D341Med (cell line): Measurements from ENCODE around the gene SMPD3.

Source experiments
- DNase-seq: peaks from one replicate; pipeline ENCODE4 v3.0.0; 2012; ENCODE audit warnings: low spot score

Gene SMPD3

DNA sequence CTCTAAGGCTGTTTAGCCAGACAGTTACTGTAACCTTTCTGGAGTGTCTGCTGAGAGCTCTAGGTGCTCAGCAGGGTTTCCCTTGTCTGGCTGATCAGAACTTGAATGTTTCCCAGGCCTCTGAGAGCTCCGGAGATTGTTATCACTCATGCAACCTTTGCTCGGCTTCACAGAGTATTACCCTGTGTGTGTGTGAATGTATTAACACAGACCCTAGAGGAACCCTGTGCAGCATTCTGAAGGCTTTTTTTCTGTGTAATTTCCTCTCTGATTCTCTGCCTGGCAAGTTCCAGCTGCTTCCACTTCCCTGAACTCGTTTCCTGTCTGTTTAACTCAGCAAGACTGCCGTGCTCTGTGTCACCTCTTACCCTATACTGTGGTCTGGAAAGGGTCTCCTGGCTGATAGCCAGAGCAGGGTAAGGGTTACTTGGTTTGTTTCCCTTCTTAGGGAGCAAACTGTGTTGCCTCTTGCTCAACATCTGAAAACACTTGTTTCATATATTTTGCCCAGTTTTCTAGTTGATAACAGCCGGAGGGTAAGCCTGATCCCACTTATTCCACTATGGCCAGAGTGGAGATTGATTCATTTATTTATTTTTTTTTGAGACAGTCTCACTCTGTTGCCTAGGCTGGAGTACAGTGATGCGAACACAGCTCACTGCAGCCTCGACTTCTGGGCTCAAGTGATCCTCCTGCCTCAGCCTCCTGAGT is 115.7 kb downstream of the SMPD3 start:
- no peak for DNase-seq

- DNase-seq, result no peak
These were observed 116.4 kb downstream of the SMPD3 start for GRCh38 chr16:68331879-68332410.

GRCh38 chr16:68328860-68329390 is 119.4 kb downstream of the SMPD3 start:
- no peak for DNase-seq

DNA sequence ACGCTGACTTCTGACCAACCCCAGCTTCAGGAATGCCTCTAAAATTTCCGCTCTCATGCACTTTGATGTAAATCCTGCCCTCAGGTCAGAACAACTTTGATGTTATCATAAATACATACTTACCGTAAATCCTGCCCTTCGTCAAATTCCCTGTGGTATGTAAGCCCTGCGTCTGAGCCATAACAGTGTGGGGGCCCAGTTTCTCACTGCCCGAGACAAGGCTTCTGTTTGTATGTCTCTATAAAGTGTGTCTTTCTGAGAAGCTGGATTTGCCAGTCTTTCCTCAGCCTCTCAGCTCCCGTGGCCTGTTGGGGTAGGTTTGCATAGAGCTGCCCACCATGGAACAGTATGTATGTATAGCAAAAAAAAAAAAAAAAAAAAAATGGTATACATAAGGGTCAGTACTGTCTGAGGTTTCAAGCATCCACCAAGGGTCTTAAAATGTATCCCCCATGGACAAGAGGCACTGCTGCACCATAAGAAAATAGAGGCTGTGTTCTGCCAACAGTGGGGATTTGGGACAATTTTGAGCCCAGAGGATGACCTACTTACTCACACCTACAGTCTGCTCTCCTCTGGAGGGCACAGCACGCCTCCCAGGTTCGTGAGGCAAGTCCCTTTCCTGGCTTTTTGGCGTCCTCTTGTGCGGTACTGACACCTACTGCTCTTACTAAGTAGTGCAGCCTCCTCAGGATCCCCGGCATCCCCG is 120.0 kb downstream of the SMPD3 start:
- DNase-seq, result peak; percentile 90

- DNase-seq, result no peak
These were observed 123.4 kb downstream of the SMPD3 start for GRCh38 chr16:68324780-68325357.

DNA sequence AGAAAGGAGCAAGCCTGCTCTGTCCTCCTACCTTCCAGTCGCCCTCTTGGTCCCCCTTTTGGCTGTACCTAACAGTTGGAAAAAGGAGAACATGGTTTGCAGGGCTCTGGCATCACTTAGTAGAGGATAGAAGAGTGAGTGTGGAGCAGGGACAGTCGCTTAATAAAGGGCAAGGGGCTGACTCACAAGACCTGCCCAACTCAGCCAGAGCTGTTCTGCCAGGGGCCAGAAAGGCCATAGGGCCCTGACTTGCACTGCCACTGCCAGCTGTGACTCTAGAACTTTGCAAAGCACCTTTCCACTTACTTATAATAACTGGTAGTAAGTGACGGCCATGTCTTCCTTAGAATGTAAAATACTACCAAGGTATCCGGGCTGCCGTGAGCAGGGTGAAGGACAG is 124.0 kb downstream of the SMPD3 start:
- no peak for DNase-seq

DNA sequence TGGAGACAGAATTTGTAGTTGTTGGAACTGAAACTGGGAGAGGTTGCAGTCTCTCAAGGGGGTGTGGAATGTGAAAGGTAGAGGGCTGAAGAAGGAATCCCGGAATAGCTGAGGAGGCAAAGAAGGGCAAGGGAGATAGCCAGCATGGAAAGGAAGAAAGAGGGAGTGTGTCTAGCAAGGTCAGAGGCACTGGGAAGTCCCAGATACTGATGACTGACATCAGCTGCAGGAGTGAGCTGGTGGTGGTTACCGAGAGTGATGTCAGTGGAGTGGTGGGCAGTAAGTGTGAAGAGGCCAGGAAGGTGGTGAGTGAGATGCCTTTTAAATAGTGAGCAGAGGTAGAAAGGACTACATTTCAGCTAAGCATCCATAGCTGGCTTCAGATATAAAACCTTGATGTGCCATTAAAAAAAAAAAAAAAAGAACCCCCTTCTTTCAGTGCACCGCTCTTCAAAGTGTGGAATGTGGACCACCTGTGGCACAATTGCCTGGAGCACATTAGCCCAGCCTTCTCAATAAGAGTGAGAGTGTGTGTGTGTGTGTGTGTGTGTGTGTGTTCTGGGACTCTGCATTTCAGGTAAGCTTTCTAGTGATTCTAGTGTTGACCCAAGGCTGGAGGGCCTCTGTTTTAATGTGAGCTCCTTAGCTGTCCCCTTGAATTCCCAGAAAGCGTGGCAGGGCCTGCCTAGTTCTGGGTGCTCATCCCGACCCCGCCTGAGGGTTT is 129.0 kb downstream of the SMPD3 start:
- DNase-seq, result no peak

GRCh38 chr16:68313116-68313515 is 135.2 kb downstream of the SMPD3 start:
- DNase-seq, result no peak

DNA sequence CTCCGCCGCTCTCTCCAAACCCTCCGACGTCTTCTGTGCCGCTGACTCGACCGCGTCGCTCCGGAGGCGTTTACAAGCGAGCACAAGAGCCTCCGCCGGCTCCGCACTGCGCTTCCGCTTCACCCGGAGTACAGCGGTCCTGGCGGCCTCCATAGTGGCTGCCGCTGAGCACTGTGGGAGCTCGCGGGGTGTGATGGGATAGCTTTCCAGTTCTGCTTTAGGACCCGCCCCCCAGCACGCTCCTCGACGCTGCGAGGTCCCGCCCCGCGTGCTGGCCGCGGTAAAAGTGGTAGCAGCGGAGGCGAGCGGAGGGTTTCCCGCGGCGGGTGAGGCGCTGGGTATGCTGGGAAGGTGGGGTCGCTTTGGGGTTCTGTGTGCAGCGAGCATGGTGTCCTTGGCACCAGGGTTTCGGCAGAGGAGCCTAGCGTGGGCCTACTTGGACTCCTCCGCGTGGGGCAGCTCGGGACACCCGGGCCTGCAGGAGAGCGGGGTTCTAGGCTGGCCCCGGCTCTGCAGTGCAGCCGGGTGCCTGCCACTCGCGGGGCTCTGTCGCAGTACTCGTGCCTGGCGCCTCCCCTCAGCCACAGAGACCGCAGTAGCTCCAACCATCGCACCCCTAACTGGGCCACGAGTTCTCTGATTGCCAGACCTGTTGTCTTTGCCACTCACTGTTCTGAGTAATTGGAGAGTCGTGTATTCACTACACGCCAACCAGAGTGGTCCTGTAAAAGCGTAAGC is 137.4 kb downstream of the SMPD3 start, which contains the start of the genes PRMT7 and SLC7A6OS:
Gene PRMT7 (plus strand): TSS at position 246 of the 738 bp plus-strand sequence. CDS start 4,961 bp downstream, outside the sequence.
Gene SLC7A6OS (minus strand): TSS at position 173 of the 738 bp plus-strand sequence. CDS start 20 bp downstream, at position 153.
- DNase-seq, result peak; percentile 95

DNA sequence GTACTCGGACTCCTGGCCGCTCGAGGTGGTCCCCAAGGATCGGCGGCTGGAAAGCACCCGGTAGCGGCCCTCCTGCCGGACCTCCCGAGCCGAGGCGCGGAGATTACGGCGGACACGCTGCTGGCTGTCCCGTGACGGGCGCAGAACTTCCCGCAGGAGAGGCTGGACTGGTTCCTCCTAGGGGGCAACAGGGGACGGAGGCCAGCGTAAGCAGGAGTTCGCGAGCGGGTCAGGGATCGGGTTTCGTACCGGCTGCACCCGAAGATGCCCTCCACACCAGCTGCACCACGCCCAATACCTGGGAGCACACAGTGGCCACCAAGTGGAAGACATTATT is 137.9 kb downstream of the SMPD3 start:
- no peak for DNase-seq

DNA sequence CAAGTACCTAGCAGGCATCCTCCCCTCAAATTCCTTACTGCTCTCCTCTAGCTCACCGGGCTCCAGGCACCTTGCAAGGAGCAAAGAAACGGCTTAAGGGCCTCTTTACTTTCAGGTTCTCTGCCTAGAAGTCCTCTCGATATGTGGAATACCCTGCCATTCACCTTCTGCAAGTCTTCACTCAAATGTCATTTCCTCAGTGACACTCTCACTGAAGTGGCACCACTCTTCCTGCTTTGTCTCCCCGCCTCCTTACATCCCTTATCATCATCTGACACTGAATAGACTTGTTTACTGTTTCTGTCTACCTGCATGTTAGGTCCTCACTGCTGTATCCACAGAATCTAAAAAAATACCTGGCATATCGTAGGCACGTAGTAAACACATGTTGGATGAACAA is 138.5 kb downstream of the SMPD3 start:
- no peak for DNase-seq
